ENCODE measurements around the gene CORO2B.

CORO2B gene

GRCh38 chr15:68572309-68572708 is 6.5 kb upstream of the CORO2B start:
- no peak for DNase-seq

DNA sequence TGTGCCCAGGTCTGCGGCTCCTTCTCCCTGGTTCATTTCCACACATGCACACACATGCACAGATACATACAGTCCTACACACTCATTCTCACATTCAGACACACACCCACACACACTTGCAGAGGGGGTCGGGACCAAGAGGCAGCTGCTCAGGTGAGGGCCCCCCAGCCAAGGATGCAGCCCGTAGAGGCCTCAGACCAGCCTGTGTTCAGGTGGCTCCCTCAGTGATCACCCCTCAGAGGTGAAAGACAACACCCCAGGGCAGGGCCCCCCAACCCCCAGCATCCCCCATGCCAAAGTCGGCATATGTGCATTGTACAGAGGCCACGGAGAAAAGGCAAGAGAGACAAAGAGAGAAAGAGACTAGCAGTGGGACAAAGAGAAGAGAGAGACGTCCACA is 5.9 kb upstream of the CORO2B start:
- no peak for DNase-seq

DNA sequence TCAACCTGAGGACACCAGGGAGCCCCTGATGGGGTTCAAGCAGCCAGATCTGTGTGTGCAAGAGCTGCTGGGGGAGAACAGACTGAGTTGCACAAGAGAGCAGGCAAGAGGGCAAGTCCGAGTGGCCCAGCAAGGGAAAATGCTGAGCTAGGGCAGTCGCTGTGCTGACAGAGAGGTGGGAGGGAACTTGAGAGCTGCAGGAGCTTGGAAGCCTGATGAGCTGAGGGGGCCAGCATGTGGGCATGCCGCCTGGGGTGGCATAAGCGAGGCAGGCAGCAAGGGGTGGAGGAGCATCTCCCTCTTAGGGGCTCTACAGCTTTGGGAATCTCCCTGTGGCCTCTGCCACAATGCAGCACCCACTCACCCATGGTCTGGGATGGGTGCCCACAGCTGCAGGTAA is 4.7 kb upstream of the CORO2B start:
- no peak for DNase-seq

GRCh38 chr15:68574629-68575028 is 4.2 kb upstream of the CORO2B start:
- DNase-seq, result no peak

- no peak for DNase-seq
Observed at GRCh38 chr15:68576235-68576892, 2.4 kb upstream of the CORO2B start.

GRCh38 chr15:68578175-68578979 is 416 bp upstream of the CORO2B start:
- DNase-seq, result peak in 51 of 56 donors; percentile 24 to 90 (median 73)

- peak in 3 of 56 donors; percentile 28 to 46 (median 36) for DNase-seq
Observed at GRCh38 chr15:68580026-68580882, 1.5 kb downstream of the CORO2B start.

DNA sequence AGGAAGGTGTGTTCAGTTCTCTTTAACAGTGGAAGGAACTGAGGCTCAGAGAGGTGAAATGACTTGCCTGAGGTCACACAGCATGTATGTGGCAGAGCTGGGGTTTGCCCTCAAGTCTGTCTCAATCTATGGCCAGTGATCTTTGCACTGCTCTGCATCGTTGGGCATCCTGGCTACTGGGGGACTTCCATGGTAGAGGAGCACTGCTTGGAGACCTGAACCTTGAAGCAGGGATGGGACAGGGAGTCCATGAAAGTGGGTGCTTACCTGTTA is 2.0 kb downstream of the CORO2B start:
- no peak for DNase-seq

DNA sequence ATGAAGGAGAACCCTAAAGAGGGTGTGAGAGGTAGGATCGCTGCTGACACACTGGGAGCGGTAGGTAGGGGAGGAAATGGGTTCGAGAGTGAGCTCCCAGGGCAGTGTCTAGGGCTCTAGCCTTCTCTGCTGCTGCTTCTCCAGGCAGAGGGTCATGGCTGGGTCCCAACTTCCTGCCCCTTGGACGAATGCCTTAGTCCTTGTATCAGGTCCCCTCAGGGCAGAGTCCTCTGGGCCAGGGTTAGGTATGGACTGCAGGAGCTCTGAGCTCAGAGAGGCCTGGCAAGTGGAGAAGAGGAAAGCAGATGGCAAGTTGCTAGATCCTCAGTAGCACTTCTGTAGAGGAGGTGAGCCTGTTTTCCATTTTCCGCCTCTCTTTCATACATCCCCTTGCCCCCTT is 2.9 kb downstream of the CORO2B start:
- no peak for DNase-seq

GRCh38 chr15:68582236-68582635 is 3.4 kb downstream of the CORO2B start:
- no peak for DNase-seq

DNA sequence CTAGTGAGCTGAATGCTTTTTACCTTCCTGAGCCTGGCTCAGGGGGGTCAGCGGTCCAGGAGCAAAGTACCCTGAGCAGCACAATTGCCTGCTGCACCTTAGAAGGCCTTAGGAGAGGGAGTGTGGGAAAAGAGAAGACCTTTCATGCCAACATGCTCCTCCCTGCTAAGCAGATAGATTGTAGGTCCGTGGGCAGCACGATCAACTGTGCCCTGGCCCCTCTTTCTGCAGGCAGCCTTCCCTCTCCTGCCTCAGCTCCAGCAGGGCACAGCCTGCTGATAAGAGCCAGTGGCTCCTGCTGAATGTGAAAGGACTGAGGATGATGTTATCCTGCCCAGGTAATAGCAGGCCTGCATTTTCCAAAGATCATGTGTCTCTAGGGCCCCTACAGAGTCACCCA is 4.1 kb downstream of the CORO2B start:
- DNase-seq, result no peak

- no peak for DNase-seq
Observed at GRCh38 chr15:68583321-68583720, 4.5 kb downstream of the CORO2B start.

DNA sequence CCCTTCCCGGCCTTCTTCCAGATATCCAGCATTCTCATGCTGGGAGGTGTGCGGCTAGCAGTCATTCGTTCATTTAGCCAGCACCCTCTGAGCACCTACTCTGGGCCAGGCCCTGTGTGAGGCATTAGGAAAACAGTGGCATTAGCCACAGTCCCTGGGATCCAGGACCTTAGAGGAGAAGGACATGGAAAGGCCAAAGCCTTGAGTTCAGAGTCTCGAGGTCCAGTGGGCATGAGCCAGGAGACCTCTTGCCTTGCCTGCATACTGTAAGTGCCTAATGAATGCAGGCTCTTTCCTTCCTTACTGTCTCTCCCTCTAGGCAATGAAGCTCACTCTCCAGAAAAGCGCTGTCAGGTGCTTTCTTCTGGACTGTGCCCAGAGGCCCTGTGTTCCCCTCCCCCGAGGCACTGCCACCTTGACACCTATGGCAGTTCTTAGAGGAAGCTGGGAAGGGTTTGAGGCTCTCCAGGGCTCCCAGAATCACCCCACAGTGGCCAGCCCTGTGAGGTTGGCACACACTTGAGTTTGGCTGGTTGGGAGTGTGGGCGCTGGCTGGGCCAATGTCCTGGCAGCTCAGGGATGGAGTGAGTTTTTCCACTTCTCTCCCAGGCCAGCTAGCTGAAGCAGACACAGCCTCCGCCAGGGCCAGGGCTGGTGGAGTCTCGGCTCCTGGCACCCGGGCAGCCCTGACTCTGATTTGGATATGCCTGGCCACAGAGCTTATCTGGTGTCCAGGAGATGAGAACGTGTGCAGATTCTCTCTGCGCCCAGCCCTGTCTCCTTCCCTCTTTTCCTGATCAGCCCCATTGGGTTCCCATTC is 5.4 kb downstream of the CORO2B start:
- DNase-seq, result peak in 1 of 56 donors; percentile 59

- DNase-seq, result peak in 11 of 56 donors; percentile 20 to 59 (median 44)
Observed at GRCh38 chr15:68584756-68585573, 6.2 kb downstream of the CORO2B start.

- DNase-seq, result peak in 29 of 56 donors; percentile 28 to 65 (median 47)
Observed at GRCh38 chr15:68585574-68586273, 6.9 kb downstream of the CORO2B start.

DNA sequence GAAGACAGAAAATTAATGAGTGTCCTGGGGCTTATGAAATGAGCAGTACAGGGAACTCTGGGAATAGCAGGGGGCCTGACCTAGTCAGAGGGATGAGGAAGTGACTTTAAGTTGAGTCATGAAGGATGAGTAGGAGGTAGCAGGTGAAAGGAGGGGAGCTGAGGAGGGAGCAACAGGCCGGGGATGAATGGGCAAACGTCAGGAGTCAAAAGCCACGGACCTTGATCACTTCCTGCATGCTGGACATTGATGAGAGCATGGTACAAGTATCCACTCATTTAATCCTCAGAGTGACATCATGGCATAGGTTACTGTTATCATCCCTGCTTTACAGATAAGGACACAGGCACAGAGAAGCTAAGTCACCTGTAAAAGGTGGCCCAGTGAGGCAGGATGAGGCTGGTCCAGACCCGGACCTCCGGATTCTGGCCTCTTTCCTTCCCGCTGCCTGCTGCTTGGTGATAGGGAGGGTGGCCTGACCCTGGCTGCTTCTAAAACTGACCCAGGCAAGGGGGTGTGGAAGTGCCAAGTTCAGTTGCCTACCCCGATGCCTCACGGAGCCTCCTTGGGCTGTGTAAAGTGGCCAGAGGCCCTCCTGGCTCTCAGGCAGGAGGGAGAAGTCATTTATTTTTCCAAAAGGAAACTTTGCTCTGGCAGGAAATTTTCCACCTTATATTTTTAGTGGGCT is 7.6 kb downstream of the CORO2B start:
- DNase-seq, result peak in 1 of 56 donors; percentile 27

- no peak for DNase-seq
Observed at GRCh38 chr15:68587769-68588385, 9.1 kb downstream of the CORO2B start.

GRCh38 chr15:68589053-68589452 is 10.3 kb downstream of the CORO2B start:
- no peak for DNase-seq
